COLO668 (cell line): ENCODE measurements around the gene SEMA5A.

ENCODE experiments used
- DNase-seq: peaks from one replicate; lab custom pipeline; 2025; ENCODE audit not compliant: unreplicated experiment; lab: John Stamatoyannopoulos, UW

SEMA5A gene

DNA sequence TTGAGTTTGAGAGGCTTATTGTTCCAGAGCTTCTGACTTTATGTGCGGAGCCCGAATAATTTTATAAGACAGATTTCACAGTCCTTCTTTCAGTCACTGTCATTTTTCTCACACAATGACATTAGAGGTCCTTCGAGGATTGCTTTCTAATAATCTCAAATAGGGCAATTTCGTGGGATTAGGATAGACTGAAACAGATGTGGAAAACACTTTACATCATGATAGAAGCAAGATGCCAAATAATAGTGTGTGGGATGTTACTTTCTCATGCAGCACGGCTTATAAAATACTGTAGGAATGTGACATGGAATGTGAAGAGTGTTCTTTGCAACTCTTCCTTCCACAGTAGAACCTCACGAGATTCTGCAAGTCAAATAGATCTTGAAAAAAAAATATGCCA lies 451.3 kb downstream of the SEMA5A start:
- DNase-seq, result no peak

DNA sequence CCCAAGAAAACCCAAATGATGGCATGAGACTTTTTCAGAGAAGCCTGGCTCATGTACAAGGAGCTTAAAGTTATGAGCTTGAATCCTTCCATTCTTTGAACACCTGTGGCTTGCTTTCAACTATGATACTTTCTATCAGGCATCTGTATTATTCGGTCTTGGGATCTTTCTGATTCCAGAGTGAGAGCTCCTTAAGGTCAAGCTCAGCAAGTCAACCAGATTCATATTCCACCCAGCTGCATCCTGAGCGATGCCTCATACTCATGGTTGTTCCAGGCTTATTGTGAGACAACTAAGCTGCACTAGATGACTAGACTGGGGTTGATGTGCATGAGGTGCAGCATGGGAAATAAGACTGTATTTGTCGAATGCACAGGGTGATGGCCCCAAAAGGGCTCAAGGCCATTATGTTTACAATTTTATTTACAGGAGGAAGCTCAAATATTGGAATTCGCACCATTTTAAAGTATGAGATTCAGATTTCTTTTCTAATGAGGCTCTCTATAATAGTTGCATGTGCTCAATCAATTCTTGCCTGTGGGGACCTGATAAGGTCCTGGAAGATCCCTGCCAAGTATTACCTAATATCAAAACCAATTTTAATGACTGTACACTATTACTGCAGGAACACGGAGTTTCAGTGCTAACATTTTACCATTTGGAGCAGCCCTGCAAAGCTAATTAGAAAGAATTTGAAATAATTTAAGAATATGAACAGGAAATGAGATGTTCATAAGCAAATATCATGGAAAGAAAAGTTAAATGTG lies 453.8 kb downstream of the SEMA5A start:
- no peak for DNase-seq

DNA sequence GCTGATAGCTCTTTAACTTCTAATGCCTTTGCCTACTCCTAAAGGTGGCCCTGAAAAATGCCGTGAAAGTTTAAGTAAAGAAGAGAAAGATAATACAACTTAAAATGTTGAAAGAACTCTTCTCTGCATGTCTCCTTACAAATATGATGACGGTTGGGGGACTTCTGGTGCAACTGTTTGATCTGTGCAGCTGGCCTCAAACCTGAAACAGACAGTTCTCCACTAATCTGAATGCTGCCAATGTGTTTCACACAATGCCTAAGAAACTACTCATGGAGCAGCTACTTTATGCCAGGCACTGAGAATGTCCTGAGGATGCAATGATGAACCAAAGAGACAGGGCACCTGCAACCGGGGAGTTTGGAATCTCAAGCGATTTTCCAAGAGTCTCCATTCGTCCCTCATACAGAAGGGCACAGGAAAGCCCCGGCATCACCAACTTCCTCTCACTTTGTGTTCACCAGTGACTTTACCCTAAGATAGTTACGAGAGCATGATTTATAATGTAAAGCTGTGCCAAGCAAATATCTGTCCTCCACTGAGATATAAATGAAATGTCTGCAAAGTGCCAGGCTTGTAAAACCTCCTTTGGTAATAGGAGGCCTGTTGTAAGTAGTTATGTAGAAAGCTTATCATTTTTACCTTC lies 455.4 kb downstream of the SEMA5A start:
- no peak for DNase-seq

DNA sequence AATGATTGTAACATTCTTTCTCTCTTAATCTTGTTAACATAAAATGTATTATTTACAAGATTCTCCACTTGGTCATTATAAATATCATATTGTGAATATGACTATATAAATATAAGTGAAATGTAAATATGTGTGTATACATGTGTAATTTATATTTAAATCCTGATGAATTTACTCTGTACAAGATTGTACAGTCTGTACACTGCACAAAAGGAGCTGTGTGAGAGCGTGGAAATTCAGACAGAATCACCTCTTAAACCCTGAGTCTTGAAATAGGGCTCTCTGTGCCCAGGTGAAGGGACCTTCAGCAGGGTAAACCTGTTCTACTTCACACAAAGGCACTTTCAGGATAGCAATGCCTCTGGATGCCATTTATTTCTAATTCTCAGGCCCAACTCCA lies 456.0 kb downstream of the SEMA5A start:
- no peak for DNase-seq

GRCh38 chr5:9082996-9083395 lies 462.9 kb downstream of the SEMA5A start:
- no peak for DNase-seq

- no peak for DNase-seq
Observed at GRCh38 chr5:9072701-9073100, 473.2 kb downstream of the SEMA5A start.

- no peak for DNase-seq
Observed at GRCh38 chr5:9071524-9071923, 474.4 kb downstream of the SEMA5A start.

- no peak for DNase-seq
Observed at GRCh38 chr5:9071074-9071473, 474.8 kb downstream of the SEMA5A start.

GRCh38 chr5:9069650-9070049 lies 476.2 kb downstream of the SEMA5A start:
- DNase-seq, result no peak

GRCh38 chr5:9067154-9067553 lies 478.7 kb downstream of the SEMA5A start:
- no peak for DNase-seq

- DNase-seq, result no peak
Observed at GRCh38 chr5:9066349-9066748, 479.5 kb downstream of the SEMA5A start.

DNA sequence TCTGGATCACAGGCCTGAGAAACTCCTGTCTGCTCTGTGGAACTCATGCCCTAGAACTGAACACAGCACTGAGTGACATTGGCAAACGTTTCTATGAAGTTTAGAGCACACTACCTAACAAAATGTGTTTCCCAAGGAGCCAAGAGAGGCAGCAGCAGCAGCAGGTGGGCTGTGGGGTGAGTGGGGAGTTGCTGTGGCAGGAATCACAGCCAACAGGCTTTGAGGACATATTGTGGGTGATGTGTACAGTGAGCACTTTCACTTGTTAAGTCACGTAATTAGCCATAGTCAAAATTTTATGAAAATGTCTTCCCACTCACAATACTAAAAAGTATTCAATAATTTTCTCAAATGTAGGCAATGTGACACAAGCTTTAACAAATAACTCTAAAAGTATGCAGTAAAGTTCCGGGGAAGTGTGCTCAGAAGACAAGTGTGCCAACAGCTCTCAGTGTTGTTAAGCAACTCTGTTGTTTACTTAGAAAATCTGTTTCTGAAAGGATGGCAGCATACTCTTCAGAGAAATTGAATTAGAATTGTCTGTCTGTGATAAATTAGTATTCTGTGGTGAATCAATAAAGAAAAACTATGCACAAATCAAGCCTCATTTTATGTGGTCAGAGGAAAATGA lies 482.1 kb downstream of the SEMA5A start:
- no peak for DNase-seq

DNA sequence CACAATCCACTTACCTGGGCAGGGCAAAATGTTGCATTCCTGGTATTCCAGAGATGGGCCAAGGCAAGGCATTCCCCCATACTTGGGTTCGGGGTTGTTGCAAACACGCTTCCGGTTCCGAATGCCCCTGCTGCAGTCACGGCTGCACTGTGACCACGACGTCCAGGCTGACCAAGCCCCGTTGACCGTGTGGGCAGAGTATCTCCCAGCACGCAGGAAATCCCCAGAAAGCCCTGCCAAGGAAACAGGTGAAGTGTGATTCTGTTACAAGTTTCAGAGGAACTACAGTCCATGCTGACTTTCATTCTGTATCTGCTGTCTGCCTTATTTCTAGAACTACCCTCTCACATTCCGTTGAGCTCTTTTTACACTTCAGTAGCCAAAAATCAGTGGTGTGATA lies 483.0 kb downstream of the SEMA5A start:
- no peak for DNase-seq

DNA sequence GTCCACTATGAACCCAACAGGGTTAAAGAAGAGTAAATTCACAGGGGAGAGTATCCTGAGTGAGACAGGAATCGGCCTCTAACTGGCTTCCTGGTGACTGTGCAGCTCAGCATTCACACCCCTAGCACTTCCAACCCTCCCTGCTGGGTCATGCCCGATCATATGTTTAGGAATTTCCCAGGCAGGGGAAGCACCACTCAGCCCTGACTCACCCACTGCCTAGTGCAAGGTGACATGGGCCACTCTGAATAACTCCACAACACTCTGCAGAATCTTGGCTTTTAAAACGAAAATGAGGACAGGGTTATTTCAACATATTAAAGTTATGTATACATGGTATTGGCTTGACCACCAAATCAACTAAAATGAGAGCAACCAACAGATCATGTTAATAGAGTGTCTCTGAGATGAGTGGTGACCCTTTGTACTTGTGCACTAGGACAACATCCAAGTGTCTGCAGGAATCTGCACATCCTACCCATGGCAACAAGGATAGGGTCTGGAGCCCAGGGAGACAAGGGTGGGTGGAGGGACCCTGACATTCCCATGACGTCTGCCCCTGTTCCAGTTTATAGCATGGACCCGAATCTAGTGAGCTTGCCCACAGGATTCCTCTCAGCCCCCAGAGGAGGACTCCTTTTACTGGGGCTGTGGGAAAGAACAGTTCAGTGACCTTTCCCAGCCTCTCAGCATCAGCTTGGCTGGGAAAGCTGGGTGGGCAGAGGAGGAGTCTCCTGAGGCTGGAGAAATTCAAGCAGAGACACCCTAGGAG lies 485.8 kb downstream of the SEMA5A start:
- no peak for DNase-seq

- DNase-seq, result no peak
Observed at GRCh38 chr5:9058666-9059065, 487.2 kb downstream of the SEMA5A start.

GRCh38 chr5:9058161-9058560 lies 487.7 kb downstream of the SEMA5A start:
- DNase-seq, result no peak

DNA sequence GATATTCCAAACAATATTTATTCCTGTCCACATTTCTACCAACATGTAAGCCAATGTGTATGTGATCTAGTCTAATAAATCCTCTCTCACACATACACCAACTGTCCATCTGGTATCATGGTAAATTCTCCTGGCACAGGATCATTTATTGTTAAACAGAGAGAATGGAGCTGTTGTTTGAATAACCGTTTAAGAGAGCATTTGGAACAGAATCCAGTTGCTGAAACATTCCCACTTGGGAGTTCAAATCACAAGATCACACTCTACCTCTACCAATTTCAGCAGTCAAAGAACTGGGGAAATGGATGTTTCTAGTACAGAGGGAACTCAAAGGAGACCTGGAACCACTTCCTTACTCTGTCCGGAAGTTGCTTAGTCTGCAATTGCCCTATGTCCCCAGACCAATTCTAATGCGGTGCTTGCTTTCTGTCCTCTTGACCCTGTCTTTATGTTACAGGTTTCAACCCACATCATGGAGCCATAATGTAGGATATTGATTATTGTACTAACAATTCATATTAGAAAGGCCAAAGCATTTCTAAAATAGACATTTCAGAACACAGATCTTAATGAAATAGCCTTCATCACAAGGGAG lies 488.4 kb downstream of the SEMA5A start:
- no peak for DNase-seq

- DNase-seq, result no peak
Observed at GRCh38 chr5:9056046-9056445, 489.8 kb downstream of the SEMA5A start.

- DNase-seq, result no peak
Observed at GRCh38 chr5:9054821-9055589, 490.9 kb downstream of the SEMA5A start.

DNA sequence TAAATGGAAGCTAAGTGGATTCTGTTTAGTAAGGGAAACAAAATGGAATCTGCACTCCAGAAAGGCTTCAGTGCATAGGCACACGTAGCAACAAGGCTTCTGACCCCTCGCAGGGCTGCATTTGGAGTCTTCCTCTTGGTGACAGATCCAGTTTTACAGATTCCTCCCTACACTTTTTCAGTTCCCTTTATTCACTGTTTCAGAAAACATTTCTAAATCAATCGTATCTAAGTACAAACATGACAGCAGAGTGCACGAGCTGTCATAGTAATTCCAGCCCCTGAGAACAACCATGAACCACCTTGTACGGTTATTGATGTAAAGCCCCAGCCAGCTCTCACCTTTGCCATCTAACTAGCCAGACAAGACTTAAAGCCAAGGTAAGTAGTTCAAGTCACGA lies 491.6 kb downstream of the SEMA5A start:
- DNase-seq, result no peak
